M059J (cell line): ENCODE measurements around the gene CGB5. TPM values are rescaled to one million over a fixed set of nuclear protein-coding genes. Genes with fewer than 3 reads are reported as not detected.

ENCODE experiments used
- DNase-seq: peaks from one replicate; pipeline ENCODE4 v3.0.0-alpha.2; 2012; ENCODE audit warnings: low read depth
- total RNA-seq: library from RNA; depleted of rRNA; stranded (reverse); fragments of >200 nt; shearing (Covaris generic); gene quantifications from 2 replicates; pipeline ENCODE4 v1.2.3, GENCODE V29; 2014; rRNA removed

CGB5 gene
- total RNA-seq, 1 experiment from 2014 or later: 8.1 TPM

- DNase-seq: peak; percentile 98
Observed at GRCh38 chr19:49085020-49085867, 41.6 kb downstream of the CGB5 start, which contains the start of gene SNRNP70. Gene SNRNP70 (plus strand): TSS chr19:49085451. CDS start chr19:49086415, 964 bp downstream.

- DNase-seq: no peak
Observed at GRCh38 chr19:49085868-49086232, 42.2 kb downstream of the CGB5 start.

- no peak for DNase-seq
Observed at GRCh38 chr19:49086296-49086695, 42.6 kb downstream of the CGB5 start.

GRCh38 chr19:49091391-49092038 lies 47.9 kb downstream of the CGB5 start:
- DNase-seq: no peak

GRCh38 chr19:49092686-49093085 lies 49.0 kb downstream of the CGB5 start:
- no peak for DNase-seq

Other genes starting within 250 kb of the CGB5 start
- gene BCAT2, start 232.8 kb upstream of the CGB5 start, total RNA-seq: 41.0 and 54.0 TPM in 2 replicates
- 20.9 and 22.7 TPM in 2 replicates for gene HSD17B14, start 207.4 kb upstream of the CGB5 start, total RNA-seq
- gene PLEKHA4, start 175.2 kb upstream of the CGB5 start, total RNA-seq: 4.3 and 5.0 TPM in 2 replicates
- gene PPP1R15A, start 171.4 kb upstream of the CGB5 start, total RNA-seq: 31.1 and 40.5 TPM in 2 replicates
- not detected in 2 replicates for gene TULP2, start 145.1 kb upstream of the CGB5 start, total RNA-seq
- 236 and 301 TPM in 2 replicates for gene NUCB1, start 143.5 kb upstream of the CGB5 start, total RNA-seq
- gene DHDH, start 110.1 kb upstream of the CGB5 start, total RNA-seq: 0.15 TPM in 1 of 2 replicates, not detected in the other
- gene BAX, start 89.0 kb upstream of the CGB5 start, total RNA-seq: 97.7 and 101 TPM in 2 replicates
- 3,106 and 3,231 TPM in 2 replicates for gene FTL, start 78.5 kb upstream of the CGB5 start, total RNA-seq
- 50.1 and 67.3 TPM in 2 replicates for gene GYS1, start 50.5 kb upstream of the CGB5 start, total RNA-seq
- gene RUVBL2, start 50.0 kb upstream of the CGB5 start, total RNA-seq: 275 and 292 TPM in 2 replicates
- 1.8 TPM in 1 of 2 replicates, not detected in the other for gene LHB, start 26.8 kb upstream of the CGB5 start, total RNA-seq
- 1.7 and 7.0 TPM in 2 replicates for gene CGB3, start 19.5 kb upstream of the CGB5 start, total RNA-seq
- gene CGB2, start 12.0 kb upstream of the CGB5 start, total RNA-seq: 1.7 and 4.2 TPM in 2 replicates
- gene CGB1, start 7.0 kb upstream of the CGB5 start, total RNA-seq: 2.6 and 14.5 TPM in 2 replicates
- gene CGB8, start 5.3 kb downstream of the CGB5 start, total RNA-seq: 15.7 and 21.3 TPM in 2 replicates
- gene CGB7, start 13.9 kb downstream of the CGB5 start, total RNA-seq: 2.7 and 5.3 TPM in 2 replicates
- 0.67 TPM in 1 of 2 replicates, not detected in the other for gene NTF4, start 21.0 kb downstream of the CGB5 start, total RNA-seq
- not detected in 2 replicates for gene KCNA7, start 28.9 kb downstream of the CGB5 start, total RNA-seq
- 175 and 191 TPM in 2 replicates for gene SNRNP70, start 41.6 kb downstream of the CGB5 start, total RNA-seq
- 9.7 and 17.1 TPM in 2 replicates for gene LIN7B, start 70.5 kb downstream of the CGB5 start, total RNA-seq
- 0.44 and 1.6 TPM in 2 replicates for gene C19orf73, start 75.3 kb downstream of the CGB5 start, total RNA-seq
- 2.4 and 4.8 TPM in 2 replicates for gene PPFIA3, start 75.7 kb downstream of the CGB5 start, total RNA-seq
- gene HRC, start 111.5 kb downstream of the CGB5 start, total RNA-seq: not detected in 2 replicates
- gene TRPM4, start 113.9 kb downstream of the CGB5 start, total RNA-seq: 1.2 and 2.6 TPM in 2 replicates